ENCODE data around the gene PFKP.

PFKP gene

DNA sequence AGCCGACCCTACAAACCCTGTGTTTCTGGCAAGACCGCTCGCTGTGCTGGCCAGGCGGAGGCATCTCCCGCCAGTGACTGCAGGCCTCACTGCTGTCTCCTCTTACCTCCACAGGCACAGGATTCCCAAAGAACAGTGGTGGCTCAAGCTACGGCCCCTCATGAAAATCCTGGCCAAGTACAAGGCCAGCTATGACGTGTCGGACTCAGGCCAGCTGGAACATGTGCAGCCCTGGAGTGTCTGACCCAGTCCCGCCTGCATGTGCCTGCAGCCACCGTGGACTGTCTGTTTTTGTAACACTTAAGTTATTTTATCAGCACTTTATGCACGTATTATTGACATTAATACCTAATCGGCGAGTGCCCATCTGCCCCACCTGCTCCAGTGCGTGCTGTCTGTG is 69.0 kb downstream of the PFKP start:
- no peak for DNase-seq (ENCODE audit: low spot score)

DNA sequence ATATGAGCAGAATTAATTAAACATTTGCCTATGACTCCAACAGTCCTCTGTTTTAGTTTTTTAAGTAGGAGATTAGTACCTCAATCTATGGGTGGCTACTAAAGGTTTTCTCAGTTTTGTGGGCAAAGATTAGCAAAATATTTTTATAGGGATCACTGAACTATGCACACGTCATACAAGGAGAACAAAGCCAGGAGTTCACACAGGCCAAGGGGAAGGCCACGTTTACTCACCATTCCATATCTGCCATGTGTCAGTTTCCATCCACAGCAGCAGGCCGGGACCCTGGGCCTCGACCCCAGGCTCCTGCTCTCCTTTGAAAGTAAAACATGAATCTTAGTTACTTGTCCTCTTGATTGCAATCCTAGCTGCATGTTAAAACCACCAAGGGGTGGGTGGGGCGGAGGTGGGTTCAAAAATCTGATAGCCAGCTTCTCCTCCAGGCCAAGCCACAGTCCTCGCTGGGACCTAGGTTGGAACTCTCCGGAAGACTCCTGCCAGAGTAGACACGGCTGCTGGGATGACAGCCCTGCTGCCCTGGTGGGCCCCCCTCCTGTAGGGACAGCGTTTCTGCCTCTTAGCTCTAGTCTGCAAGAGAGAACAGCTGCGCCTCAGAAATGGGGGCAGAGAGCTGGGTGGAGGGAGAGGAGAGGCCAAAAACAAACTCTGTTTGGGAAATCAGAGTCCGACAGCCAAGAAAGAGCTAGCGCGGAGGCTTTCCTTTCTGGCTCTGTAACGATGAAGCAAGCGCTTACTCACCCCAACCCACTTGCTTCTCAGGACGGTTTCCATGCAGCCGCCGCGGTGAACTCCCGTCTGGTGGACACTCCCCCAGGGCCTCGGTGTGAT is 69.6 kb downstream of the PFKP start:
- no peak for DNase-seq (ENCODE audit: low spot score)

DNA sequence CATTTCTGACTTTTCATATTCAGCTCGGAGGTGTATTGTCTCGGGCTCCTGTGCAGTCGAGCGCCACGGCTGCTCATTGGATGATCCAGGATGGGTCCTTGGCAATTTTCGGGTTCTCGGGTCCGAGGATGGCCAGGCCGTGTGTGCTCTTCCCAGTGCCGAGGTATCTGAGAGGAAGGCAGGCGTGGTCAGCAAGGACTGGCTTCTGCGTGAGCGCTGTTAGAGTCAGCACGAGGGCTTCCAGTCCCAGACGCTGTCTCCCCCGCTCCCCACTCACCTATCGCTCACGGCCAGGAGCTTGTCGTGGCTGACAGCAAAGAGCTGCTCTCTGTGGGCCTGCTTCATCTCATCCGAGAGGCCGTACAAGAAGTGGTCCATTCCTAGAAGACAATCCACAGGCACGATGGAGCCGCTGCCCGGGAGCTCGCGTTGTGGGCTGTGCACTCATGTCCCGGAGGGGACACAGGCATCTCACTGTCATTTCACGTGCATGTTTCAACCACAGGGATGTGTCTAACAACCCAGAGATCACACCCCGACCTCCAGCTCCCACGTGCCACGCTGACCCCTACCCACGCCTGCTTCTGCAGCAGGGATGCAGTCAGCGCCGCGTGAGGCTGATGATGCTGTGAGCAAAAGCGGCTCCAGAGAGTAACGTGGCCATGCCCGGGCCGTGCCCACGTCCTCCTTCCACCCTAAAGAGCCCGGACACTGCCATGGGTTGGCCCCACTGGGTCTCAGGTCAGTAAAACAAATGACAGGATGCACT is 70.8 kb downstream of the PFKP start:
- DNase-seq (ENCODE audit: low spot score): no peak

DNA sequence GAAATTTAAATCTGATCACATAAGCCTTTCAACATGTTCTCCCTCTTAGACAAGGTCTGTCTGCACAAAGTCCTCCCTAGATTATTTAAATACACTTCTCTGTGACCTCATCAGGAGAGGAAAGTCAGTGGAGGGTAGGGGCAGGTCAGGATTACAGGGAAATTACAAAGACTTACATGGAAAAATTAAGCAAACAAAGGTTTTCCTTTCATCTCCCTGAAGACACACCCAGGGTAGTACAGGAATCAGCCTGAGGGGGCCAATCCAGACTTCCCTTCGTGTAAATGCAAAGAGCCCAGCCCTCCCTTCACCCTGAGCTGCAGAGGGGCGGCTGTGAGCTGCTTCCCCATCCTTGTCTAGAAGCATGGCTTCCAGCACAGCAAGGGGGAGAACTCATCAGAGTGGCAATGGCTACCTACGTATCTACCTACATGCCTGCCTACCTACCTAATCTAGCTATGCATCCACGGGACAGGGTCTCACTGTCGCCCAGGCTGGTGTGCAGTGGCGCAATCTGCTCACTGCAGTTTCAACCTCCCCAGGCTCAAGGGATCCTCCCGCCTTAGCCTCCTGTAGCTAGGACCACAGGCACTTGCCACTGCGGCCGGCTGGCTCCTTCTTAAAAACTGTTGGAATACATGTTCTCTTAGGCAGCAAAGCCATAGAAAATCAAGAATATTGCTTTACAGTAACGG is 72.0 kb downstream of the PFKP start:
- no peak for DNase-seq (ENCODE audit: low spot score)

DNA sequence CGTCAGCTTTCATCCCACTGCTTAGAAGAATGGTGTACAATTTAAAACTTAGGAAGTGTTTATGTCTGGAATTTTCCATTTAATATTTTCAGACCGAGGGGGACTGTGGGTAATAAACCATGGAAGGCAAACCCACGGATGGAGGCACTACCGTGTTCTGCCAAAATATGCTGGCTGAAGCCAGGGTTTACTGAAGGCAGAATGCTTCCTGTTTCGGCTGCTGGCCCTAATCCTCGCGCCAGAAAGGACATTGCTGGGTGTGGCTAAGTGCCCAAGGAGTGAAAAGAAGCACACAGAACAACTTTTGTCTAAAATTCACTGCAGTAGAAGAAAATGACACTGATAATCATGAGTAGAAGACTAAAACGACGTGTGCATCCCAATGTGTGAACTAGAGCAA is 72.9 kb downstream of the PFKP start:
- DNase-seq (ENCODE audit: low spot score): no peak

DNA sequence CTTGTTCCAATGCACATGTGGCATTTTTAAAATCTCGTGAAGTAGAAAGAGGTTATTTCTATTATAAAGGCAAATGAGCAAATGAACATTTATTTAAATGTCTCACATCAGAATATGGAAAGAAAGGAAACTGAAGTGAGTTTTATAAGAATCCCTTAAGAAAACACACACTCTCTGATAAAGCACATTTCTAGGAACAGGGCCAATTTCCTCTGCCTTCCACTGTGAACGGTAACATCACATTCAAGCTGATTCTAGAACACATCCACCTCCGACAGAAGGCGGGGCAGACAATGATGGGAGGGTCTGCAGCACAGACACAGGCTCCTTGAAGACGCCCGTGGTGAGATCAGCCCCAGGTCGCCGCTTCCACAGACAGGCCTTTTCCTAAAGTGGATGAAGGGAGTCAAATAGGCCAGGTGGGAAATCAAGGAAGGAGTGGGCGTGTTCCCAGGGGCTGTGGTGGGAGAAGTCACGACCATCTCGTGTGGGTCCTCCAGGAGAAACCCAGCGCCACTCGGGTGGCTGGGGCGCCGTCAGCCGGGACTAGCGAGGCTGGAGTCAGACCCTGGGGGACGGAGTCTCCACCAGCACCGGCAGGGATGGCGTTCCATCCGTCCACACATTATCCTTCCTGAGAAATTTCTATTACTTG is 74.1 kb downstream of the PFKP start:
- no peak for DNase-seq (ENCODE audit: low spot score)

DNA sequence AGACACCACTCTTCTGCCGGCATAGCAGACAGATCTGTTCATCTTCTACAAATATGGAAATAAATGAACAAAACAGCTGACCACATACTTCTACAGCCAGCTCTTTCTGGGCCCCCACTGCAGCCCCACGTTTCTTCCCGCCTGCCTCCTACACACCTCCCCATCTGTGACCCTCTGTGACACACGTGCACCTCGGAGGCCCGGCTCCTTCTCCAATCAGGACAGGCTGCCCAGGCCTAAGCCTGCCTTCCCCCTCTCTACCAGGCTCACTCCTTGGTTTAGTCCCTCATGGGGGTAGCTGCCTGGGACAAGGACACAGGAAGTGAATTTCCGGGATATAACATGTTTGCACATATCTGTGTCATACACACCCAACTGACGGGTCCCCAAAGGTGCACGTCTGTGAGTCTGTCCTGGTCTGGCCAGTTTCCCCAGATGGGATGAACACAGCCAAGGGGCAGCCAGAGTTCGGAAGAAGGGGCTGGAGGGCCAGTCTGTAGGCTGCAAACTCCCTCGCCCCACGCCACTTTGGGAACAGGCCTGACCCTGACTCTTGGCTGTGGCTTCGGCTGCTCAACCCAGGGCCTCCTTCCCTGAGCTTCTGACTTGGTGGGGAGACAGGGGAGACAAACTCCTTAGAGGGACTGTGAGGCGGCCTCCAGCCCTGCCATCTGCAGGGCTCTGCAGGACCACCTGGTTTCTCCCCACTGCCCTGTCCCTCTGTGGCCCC is 75.0 kb downstream of the PFKP start:
- DNase-seq (ENCODE audit: low spot score): no peak

DNA sequence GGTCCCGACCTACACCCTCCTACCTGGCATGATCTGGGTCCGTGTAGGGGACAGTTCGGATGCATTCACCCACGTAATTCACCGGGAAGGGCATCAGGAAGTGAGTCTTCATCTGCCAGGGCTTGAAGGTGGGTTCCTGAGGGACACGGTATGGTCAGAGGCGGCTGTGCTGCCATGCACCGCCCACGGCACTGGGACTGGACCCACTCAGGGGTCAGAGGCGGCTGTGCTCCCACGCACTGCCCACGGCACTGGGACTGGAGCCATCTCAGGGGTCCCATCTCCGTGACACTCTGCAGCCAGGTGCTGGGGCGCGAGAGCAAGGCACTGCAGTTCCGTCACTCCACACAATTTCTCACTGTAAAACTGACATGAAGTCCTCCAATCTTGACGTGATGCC is 76.0 kb downstream of the PFKP start:
- no peak for DNase-seq (ENCODE audit: low spot score)

DNA sequence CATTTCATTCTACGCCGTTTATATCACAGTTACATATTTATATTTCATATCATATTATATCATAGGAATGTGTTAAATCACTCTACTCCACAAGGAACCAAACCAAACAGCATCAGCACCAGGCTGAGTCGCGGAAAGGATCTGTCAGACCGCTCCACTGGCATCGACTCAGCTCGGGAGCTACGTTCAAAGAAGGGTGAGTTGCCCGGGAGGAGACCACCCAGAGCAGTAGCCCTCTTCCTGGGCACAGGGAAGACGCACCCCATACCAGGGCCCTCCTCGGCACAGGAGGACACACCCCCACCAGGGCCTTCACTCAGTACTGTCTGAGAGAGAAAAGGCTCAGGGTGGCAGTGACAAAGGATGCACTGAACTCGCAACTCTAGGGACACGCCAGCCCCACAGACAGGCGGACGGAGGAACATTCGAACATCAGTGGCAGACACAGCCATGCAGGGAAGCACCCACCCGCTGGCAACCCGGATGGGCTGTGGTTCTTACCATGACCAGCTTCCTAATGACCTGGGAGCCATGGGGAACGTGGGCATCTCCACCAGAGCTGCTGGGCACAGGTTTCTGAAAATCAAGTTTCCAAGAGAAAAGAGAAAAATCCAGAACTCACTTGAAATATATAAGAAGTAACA is 76.6 kb downstream of the PFKP start:
- DNase-seq (ENCODE audit: low spot score): no peak

DNA sequence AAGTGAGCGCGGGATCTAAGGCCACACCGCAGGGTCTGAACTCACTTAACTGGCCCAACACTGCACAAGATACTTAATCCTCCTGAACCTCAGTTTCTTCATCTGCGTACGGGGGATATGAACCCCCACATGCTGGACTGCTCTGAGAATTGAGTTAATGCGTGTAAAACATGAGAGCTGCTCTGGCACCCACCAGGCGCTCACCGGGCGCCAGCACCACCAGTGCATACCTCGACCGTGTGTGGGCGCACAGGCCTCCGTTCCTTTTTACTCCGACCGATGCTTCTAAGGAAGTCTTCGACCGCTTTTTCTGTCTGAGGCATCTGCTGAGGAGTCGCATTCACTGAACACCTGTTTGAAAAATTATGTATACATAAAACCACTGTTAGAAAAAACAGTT is 78.0 kb downstream of the PFKP start:
- DNase-seq (ENCODE audit: low spot score): no peak

DNA sequence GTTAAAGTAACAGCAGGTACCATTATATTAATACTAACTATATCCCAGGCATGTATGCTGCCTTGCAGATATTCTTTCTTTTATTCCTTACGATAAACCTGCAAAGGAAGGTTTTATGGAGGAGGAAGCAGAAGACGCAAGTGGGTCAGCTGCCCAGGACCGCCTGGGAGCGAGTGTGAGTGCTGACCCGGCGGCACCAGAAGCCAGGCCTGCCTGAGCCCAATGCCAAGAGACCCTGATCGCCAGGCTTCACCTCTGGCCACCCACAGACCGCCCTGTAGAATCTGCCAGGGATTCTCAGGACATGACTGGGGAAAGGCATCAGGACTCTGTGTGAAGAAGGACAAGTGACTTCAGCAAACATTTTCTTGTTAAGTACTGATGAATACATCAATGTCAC is 78.9 kb downstream of the PFKP start:
- DNase-seq (ENCODE audit: low spot score): no peak

DNA sequence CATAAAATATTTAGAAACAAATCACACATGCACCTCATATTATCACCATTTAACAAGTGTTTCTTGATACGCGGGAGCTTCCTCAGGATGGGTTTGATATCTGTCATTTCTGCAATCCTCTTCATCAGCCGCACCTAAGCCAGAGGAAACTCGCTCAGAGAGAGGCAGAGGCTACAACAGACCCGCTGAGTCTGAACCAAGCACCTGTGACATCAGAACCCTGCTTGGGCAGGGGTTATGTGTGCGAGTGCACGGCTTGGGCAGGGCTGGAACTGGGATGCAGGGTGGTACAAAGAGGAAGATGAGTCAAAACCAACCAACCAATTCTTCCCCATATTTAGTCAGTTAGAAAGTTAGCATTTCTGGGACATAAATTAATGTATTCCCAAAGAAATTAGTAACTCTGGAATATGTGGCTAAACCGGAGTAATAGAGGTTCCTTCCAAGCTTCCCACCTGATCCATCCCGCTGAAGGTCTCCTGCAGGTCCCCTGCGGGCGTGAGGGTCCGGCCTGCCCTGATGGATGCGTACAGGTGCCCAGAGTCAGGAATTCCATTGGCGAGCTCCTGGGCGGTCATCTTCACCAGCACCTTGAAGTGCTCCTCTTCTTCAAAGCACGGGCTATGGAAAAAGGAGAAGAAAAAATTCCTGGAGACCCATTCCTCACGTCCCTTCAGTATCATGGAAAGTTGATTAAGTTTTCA is 79.9 kb downstream of the PFKP start:
- no peak for DNase-seq (ENCODE audit: low spot score)

DNA sequence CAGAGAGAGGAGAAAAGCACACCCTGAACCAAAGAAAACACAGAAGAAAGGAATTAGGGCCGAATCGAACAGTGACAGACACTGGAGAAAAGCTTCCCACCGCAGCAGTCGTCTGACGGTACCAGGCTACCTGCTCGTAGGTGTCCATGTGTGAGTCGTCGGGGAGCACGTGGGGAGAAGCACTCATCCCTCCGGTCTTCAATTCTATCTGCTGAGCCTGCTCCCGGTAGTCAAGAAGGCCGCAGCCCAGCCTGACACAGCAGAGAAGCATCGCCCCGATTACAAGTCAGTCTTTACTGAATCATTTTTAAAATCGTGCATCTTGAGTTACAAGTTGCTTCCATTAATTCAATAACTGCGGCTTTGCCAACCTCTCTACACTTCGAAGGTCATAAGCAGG is 80.7 kb downstream of the PFKP start:
- no peak for DNase-seq (ENCODE audit: low spot score)

DNA sequence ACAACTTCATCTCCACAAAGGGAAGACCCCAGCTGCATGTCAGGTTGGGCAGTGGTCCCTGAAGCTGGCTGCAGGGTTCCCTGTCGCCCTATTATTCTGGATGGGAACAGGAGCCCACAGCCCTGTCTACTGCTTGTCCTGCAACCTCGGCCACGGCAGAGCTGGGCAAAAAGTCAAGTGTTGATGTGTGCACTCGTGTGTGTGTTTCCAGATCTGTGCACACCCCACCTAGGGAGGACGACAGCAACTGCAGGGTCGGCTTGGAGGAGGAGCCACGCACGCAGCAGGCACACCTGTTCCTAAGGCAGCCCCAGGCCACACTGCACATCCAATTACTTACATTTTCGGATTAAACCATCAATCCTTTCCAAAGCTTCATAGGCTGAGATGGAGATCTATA is 81.6 kb downstream of the PFKP start:
- DNase-seq (ENCODE audit: low spot score): no peak

DNA sequence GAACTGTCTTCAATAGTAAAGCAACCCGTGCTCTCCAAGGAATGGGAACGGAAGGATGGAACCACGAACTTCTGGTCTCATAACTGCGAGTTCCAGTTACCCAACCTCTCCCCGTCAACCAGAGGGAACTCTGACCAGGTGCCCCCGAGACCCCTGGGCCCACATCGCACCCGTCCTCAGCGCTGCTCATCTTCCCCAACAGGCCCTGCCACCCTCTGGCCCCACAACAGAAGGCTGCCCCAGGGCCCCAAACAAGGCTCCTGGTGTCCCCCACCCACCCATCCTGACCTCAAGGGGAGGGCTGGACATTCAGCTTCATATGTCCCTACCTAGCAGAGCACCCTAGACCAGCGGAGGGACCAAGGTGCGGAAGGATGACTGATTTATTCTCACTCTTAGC is 82.6 kb downstream of the PFKP start:
- no peak for DNase-seq (ENCODE audit: low spot score)

DNA sequence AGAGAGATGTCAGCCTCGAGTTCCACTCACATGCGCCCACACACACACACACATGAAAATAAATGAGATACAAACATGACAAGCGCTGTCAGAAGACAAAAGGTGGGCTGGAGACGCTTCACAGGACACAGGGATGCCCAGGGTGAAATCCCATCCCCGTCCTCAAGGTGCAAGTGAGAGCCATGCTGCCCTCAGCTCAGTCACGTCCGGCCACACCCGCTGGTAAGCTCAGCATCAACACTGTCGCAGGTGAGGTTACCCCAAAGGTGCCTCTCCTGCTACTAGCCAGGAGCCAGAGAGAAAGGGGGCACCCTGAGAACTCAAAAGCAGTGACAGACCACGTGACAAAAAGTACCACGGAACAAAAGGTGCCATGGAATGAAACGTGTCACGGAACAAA is 83.0 kb downstream of the PFKP start:
- DNase-seq (ENCODE audit: low spot score): no peak

DNA sequence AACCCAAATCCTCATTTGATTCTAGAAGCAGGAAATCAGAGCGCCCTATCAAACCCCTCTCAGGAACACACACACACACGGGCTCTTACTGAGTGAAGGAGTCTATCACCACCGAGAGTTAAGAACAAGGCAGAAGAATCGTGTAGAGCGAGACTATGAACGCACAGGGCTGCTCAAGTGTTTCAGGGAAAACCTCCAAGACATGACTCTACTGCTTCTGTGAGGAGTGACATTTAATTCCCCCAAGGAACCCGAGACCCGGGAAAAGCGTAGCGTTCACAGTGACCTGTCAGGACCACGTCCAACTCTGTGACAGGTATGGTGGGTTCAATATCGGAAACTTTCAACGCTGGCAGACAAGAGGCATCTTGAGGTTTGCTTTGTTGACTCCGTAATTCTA is 83.6 kb downstream of the PFKP start:
- DNase-seq (ENCODE audit: low spot score): no peak

DNA sequence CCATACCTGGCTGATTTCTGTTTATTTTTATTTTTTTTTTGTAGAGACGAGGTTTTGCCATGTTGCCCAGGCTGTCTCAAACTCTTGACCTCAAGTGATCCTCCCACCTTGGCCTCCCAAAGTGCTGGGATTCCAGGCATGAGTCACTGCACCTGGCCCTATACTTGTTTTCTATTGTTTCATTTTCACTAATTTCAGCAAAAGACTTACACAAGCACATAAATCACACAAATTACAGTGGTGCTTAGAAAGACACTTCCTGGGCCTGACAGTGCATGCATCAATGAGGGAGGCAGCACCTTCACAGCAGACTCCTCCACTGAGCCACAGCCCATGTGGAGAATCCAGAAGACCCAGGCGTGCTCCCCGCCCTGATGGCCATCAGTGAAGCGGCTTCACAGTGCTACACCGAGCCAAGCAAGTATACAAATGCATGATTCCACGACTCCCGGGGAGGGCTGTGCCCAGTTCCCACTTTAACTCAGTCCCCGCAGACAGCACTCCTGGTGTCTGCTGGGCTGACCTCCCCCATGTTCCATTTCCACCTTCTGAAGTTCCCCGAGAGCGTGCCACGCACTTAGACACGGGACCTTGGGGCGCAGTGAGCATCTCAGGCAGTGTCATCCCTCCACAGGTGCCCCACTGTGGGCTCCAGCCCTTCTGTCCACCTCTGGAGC is 84.7 kb downstream of the PFKP start:
- DNase-seq (ENCODE audit: low spot score): no peak

DNA sequence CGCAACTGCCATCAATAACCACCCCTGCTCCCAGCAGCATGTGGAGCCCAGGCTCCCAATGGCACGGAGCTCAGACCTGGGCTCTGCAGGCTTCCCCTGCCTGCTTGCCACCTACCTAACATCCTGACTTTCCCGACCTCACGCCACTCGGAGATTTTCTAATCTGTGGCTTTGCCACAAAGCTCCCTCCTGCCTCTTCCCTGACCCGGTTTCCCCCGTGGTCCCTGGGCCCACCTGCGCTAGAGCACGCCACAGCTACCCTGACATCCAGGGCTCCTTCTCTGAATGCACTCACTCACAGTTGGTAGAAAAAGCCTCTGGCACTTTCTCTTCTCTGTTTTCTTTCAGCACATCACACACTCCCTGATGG is 85.2 kb downstream of the PFKP start:
- no peak for DNase-seq (ENCODE audit: low spot score)

DNA sequence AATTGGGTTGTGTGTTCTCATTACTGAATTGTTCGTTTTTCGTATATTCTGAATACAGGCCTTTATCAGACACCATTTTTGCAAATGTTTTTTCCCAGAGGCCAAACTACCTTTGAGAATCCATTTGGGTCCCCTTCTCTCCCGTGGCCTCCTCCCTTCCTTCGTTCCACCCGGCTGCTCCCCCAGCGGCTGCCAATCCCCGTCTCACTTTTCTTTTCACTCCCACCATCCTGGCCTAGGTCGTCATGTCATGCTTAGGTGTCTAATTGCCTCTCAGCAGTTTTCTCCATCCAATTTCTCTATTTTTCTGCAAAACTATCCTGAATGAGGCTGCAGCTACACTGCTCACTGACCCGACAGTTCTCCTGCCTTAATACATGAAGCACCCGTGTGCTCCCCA is 87.3 kb downstream of the PFKP start:
- no peak for DNase-seq (ENCODE audit: low spot score)

Measured in HuH-7 (cell line).